Measurements from ENCODE around the gene SLC5A3. TPM values are rescaled to one million over a fixed set of nuclear protein-coding genes. Genes with fewer than 3 reads are reported as not detected.

SLC5A3 gene
- polyA plus RNA-seq, 1 donor from 2014 or later = 18.2 TPM

GRCh38 chr21:34116569-34116968, 43.2 kb downstream of the SLC5A3 start:
- Histone ChIP-seq H3K9ac (ENCODE audit: low read length) (no peak overlapping the region), H3K27me3 (ENCODE audit: insufficient read depth, low read depth, low read length) (no peaks in the 10 kb centered on the region), H3K36me3 (ENCODE audit: insufficient read depth, low read length) (no peaks in the 10 kb centered on the region), H3F3A (ENCODE audit: insufficient read depth, low read length, poor library complexity, severe bottlenecking) (peaks cover 6% of the 10 kb centered on the region), H3K9me2 (ENCODE audit: insufficient read depth, low read length) (no peaks in the 10 kb centered on the region), H3K9me3 (ENCODE audit: low read length) (no peaks in the 10 kb centered on the region), H3K4me2 (ENCODE audit: low read length) (no peak overlapping the region), H3K27ac (ENCODE audit: low read length) (no peak overlapping the region), H3K4me3 (ENCODE audit: low read length) (no peak overlapping the region), H4K20me1 (ENCODE audit: insufficient read depth) (no peaks in the 10 kb centered on the region), H3K79me2 (replicated peaks; ENCODE audit: insufficient read depth, low read length) (no peaks in the 10 kb centered on the region), H2AFZ (ENCODE audit: low read depth, low read length) (no peak overlapping the region)
- TF ChIP-seq MXI1 (conservative IDR thresholded peaks at IDR 0.05; ENCODE audit: poor library complexity, severe bottlenecking) = no peak
- TF ChIP-seq RAD21 (conservative IDR thresholded peaks at IDR 0.05) = no peak
- no peak for TF ChIP-seq TAF1 (IDR thresholded peaks at IDR 0.05; ENCODE audit: low read depth)
- no peak for TF ChIP-seq SMC3 (conservative IDR thresholded peaks at IDR 0.05; ENCODE audit: poor library complexity)
- no peak for TF ChIP-seq CTCF (IDR thresholded peaks at IDR 0.05; ENCODE audit: poor library complexity, severe bottlenecking)
- TF ChIP-seq EP300 (conservative IDR thresholded peaks at IDR 0.05; ENCODE audit: poor library complexity, severe bottlenecking) = no peak
- no peak for TF ChIP-seq REST (IDR thresholded peaks at IDR 0.05; ENCODE audit: borderline replicate concordance)
- TF ChIP-seq EZH2 (IDR thresholded peaks at IDR 0.05; ENCODE audit: borderline replicate concordance, insufficient read depth, low read length, poor library complexity, severe bottlenecking) = no peak
- no peak for TF ChIP-seq POLR2AphosphoS5 (IDR thresholded peaks at IDR 0.05)

GRCh38 chr21:34120867-34121266, 47.5 kb downstream of the SLC5A3 start:
- no peak for TF ChIP-seq MXI1 (conservative IDR thresholded peaks at IDR 0.05; ENCODE audit: poor library complexity, severe bottlenecking)
- TF ChIP-seq EP300 (conservative IDR thresholded peaks at IDR 0.05; ENCODE audit: poor library complexity, severe bottlenecking) = no peak
- no peak for TF ChIP-seq RAD21 (conservative IDR thresholded peaks at IDR 0.05)
- TF ChIP-seq CTCF (IDR thresholded peaks at IDR 0.05; ENCODE audit: poor library complexity, severe bottlenecking) = no peak
- no peak for TF ChIP-seq SMC3 (conservative IDR thresholded peaks at IDR 0.05; ENCODE audit: poor library complexity)
- no peak for TF ChIP-seq REST (IDR thresholded peaks at IDR 0.05; ENCODE audit: borderline replicate concordance)
- no peak for TF ChIP-seq POLR2AphosphoS5 (IDR thresholded peaks at IDR 0.05)
- TF ChIP-seq TAF1 (IDR thresholded peaks at IDR 0.05; ENCODE audit: low read depth) = no peak
- TF ChIP-seq EZH2 (IDR thresholded peaks at IDR 0.05; ENCODE audit: borderline replicate concordance, insufficient read depth, low read length, poor library complexity, severe bottlenecking) = no peak
- no peak overlapping the region for H3K27ac ChIP-seq (ENCODE audit: low read length)
- H3K4me2 ChIP-seq (ENCODE audit: low read length) = no peak overlapping the region
- no peaks in the 10 kb centered on the region for H3K27me3 ChIP-seq (ENCODE audit: insufficient read depth, low read depth, low read length)
- no peaks in the 10 kb centered on the region for H3K9me2 ChIP-seq (ENCODE audit: insufficient read depth, low read length)
- H3K9ac ChIP-seq (ENCODE audit: low read length) = no peak overlapping the region
- H2AFZ ChIP-seq (ENCODE audit: low read depth, low read length) = no peak overlapping the region
- no peaks in the 10 kb centered on the region for H3F3A ChIP-seq (ENCODE audit: insufficient read depth, low read length, poor library complexity, severe bottlenecking)
- no peaks in the 10 kb centered on the region for H3K36me3 ChIP-seq (ENCODE audit: insufficient read depth, low read length)
- no peaks in the 10 kb centered on the region for H3K9me3 ChIP-seq (ENCODE audit: low read length)
- H3K4me3 ChIP-seq (ENCODE audit: low read length) = no peak overlapping the region
- no peaks in the 10 kb centered on the region for H4K20me1 ChIP-seq (ENCODE audit: insufficient read depth)
- peaks cover 13% of the 10 kb centered on the region for H3K79me2 ChIP-seq (replicated peaks; ENCODE audit: insufficient read depth, low read length)

Measured in neural cell (in vitro differentiated cells).